ENCODE data around the gene SRA1.

GRCh38 chr5:140557965-140558364, 692 bp upstream of the SRA1 start:
- TF ChIP-seq, protein P1, sequence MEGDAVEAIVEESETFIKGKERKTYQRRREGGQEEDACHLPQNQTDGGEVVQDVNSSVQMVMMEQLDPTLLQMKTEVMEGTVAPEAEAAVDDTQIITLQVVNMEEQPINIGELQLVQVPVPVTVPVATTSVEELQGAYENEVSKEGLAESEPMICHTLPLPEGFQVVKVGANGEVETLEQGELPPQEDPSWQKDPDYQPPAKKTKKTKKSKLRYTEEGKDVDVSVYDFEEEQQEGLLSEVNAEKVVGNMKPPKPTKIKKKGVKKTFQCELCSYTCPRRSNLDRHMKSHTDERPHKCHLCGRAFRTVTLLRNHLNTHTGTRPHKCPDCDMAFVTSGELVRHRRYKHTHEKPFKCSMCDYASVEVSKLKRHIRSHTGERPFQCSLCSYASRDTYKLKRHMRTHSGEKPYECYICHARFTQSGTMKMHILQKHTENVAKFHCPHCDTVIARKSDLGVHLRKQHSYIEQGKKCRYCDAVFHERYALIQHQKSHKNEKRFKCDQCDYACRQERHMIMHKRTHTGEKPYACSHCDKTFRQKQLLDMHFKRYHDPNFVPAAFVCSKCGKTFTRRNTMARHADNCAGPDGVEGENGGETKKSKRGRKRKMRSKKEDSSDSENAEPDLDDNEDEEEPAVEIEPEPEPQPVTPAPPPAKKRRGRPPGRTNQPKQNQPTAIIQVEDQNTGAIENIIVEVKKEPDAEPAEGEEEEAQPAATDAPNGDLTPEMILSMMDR (IDR thresholded peaks at IDR 0.05), result no peak
- no peak for TF ChIP-seq EZH2phosphoT487 (IDR thresholded peaks at IDR 0.05)
- TF ChIP-seq EZH2 (IDR thresholded peaks at IDR 0.05), result no peak

Measured in neural progenitor cell (in vitro differentiated cells).